NCI-H510A (cell line): Measurements from ENCODE around the gene CLTC.
"Not testable (repeated sequence)": the region's sequence is repeated elsewhere in the genome, so short reads cannot be mapped to it uniquely, and the experiment has no call there.

ENCODE experiments used
- DNase-seq: peaks from one replicate; lab custom pipeline; 2025; lab: John Stamatoyannopoulos, UW

The CLTC gene

GRCh38 chr17:59619298-59620063, at the start of gene CLTC:
TSS of gene CLTC (plus strand) at chr17:59619895. CDS start at chr17:59620132, 237 bp downstream.
- DNase-seq = peak; percentile 100

GRCh38 chr17:59572301-59572924, 47.3 kb upstream of the CLTC start:
- DNase-seq = no peak

DNA sequence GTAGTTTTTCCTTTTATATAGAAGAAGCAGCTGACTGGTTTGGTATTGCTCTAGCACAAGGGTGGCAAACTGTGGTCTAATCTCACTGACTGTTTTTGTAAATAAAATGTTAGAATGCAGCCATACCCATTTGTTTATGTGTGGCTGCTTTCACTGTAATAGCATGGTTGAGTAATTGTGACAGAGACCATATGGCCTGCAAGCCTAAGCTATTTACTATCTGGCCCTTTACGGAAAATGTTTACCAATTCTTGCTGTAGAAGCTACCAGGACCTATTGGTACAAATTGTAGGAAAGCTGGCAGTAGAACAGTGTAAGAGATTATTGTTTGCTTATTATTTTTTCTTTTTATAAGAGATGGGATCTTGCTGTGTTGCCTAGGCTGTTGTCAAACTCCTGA, 35.5 kb upstream of the CLTC start:
- not testable (repeated sequence) for DNase-seq

GRCh38 chr17:59600169-59600568, 19.5 kb upstream of the CLTC start:
- no peak for DNase-seq

DNA sequence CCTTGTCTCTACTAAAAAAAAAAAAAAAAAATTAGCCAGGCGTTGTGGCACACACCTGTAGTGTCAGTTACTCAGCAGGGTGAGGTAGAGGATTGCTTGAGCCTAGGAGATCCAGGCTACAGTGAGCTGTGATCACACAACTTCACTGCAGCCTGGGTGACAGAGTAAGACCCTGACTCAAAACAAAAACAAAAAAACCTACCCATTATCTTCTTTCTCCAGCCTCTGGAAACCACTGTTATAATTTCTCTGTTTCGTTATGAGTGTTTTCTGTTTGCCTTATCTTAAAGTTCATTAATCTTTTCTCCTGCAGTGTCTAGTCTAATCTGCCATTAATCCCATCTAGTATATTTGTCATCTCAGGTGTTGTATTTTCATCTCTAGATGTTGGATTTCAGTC, 18.6 kb upstream of the CLTC start:
- DNase-seq = no peak

DNA sequence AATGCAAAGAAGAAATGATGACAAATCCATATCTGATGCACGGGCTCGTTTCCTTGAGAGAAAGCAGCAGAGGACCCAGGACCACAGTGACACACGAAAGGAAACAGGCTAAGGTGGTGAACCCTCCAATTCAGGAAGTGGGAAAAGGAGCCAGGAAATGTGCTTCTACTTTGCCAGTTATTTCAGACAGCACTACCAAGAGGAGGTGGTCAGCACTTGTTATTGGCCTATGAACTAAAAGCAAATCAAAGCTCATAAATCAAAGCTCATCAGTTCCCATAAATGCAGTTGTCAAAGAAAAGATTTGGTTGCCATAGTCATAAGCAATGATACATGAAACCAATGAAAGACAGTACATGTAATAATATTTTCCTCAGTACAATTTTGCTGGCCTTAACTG, 12.6 kb upstream of the CLTC start:
- DNase-seq = no peak

DNA sequence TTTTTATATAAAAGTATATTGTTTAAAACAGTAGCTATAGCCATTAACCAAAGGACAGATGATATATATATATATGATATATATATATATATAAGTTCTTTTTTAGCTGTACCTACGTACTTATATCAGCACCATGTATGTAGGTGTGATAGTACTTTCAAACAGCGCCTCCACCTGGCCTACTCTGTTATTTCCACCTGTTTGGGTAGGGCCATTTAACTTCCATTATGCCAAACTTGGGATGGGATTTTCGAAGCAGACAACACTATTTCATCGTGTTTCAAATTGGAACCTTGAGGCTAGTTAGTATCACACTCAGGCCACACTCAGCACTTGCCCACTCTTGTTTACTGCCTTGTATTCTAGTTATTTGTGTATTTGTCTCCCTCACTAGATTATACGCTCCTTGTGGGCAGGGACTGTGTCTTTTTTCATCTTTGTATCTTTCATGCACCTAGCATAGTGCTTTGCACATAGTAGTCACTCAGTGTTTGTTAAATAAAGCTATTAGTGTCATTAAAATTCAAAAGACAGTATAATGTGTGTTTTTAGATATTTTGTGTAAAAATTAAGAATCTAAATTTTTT, 11.8 kb upstream of the CLTC start:
- DNase-seq = no peak

DNA sequence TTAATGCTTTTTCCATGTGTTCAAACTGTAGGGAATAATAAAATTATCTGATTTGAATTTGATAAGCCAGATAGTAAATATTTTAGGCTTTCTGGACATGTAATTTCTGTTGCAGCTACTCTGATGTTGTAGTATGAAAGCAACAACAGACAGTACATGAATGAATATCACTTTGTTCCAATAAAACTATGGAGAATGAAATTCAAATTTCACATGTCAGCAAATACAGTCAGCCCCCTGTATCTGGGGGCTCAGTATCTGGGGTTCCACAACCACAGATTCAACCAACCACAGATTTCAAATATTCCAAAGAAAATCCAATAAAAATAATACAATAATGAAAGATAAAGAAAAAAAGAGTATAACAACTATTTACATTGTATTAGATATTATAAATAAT, 8.2 kb upstream of the CLTC start:
- DNase-seq = no peak

- no peak for DNase-seq
These were observed 3.3 kb upstream of the CLTC start for GRCh38 chr17:59616253-59616920.

DNA sequence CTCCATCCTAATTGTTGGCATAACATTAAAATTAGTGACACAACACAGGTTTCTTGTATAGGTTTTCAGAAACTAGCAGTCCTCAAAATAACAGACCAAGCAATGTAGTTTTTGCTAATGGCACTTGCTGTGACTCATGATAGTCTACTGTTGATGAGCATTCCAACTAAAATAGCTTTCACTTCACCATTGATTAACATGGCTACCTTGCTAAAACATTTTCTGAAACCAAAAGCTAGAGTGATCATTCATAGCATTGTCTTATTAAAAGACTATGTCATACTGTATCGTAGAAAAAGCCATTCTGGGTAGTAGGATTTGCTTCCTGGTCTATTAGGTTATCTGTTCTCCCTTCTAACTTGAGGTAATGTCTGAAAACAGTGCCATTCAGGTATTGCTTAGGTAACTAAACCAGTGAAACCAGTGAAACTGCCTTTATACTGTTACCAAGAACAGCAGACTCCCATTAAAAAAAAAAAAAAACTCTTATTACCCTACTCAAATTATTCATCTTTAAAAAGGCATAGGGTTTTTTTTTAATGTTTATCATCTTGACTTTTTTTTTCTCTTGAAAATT, 2.5 kb upstream of the CLTC start:
- DNase-seq = no peak

- DNase-seq = no peak
These were observed 729 bp upstream of the CLTC start for GRCh38 chr17:59619035-59619297.

GRCh38 chr17:59620064-59620359, 317 bp downstream of the CLTC start:
- DNase-seq = no peak

GRCh38 chr17:59620518-59621259, 994 bp downstream of the CLTC start:
- peak; percentile 47 for DNase-seq

GRCh38 chr17:59621771-59622170, 2.1 kb downstream of the CLTC start:
- DNase-seq = no peak

DNA sequence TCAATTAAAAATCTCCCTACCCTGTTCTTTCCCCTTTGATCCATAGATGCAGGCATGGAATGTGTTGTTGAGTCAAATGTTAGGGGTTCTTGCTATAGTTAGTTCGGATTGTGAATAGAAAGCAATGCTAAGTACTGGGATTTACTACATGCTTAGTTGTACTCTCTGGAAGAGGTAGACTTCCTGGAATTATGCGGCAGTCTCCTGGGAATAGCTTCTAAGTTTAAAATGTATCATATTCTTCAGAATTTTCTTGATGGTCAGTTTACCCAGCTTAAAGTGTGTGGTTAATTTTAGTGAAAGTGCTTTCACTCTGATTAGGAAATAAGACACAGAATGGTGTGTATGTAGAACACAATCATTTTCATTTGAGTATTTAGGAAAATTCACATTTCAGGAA, 3.5 kb downstream of the CLTC start:
- DNase-seq = no peak

DNA sequence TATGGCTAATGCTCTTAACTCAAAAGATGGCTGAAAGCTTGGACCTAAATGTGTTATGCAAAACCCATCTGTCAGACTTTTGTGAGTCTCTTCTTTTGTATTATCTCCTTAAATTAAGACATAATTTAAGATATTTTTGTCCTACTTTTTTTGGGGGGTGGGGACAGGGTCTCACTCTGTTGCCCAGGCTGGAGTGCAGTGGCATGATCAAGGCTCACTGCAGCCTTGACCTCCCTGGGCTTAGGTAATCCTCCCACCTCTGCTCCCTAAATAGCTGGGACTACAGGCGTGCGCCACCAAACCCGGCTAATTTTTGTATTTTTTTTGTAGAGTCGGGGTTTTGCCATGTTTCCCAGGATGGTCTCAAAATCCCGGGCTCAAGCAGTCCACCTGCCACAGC, 7.1 kb downstream of the CLTC start:
- no peak for DNase-seq

- DNase-seq = no peak
These were observed 7.6 kb downstream of the CLTC start for GRCh38 chr17:59627274-59627673.

GRCh38 chr17:59627770-59628171, 8.1 kb downstream of the CLTC start:
- no peak for DNase-seq

DNA sequence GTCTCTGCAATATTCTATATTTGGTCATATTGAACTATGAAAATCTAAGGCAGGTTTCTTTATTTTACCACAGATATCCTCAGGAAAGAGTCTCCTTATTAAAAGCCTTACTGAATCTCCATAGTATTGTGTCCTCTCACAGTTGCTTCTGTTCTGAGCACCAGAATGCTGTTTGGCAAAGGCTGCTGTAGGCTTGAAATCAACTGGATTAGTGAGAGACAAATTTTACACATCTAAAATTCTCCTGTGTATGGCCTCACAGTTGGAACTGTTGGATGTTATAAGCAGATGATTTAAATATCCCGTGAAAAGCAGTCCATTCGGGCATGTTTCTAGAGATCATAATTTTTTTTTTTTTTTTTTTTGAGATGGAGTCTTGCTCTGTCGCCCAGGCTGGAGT, 9.5 kb downstream of the CLTC start:
- no peak for DNase-seq

DNA sequence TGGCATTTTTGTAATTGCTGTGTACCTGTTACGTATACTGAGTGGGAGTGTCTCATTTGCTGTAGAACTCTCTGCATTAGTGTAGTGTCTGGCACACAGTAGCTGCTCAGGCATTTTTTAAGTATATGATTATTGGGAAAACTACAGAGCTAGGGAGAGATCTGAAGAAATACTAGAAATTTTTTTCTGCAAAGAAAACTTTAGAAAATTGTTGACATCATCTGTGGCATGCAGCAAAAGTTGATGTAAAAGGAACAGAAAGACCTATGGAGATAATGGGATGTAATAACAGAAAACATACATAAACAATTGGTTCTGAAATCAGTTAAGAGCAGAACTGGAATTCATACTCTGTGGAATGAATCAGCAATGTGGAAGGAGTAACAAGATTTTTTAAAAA, 11.6 kb downstream of the CLTC start:
- no peak for DNase-seq

- DNase-seq = no peak
These were observed 12.7 kb downstream of the CLTC start for GRCh38 chr17:59632398-59632797.

DNA sequence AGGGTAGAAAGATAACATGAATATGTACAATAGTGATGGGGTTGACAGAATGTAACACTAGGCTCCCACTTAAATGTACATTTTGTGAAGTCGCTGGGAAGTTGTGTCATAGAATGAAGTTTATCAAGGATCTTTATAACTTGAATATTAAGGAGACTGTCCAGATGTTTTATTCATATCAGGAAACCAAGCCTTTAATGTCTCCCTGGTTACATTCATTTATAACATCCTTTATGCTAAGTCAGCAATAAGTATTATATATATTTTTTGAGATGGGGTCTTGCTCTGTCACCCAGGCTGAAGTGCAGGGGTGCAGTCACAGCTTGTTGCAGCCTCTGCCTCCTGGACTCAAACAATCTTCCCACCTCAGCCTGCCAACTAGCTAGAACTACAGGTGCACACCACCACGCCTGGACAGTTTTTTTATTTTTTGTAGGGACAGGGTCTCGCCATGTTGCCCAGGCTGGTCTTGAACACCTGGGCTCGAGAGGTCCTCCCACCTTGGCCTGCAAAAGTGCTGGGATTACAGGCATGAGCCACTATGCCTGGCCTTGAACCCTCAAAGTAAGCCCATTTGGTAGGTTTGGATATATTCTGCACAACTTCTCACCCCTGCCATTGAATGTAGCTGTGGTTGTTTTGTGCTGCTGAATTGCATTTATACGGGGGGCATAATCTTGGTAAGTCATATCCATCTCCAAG, 14.1 kb downstream of the CLTC start:
- no peak for DNase-seq
